Smooth muscle cell (in vitro differentiated cells): ENCODE data around the gene CTXN1. TPM values are rescaled to one million over a fixed set of nuclear protein-coding genes. Genes with fewer than 3 reads are reported as not detected.
A peak's percentile ranks its signal among the peaks of the same experiment; 100 is the strongest.

Source experiments
- DNase-seq: peaks from one replicate; lab custom pipeline; 2025; ENCODE audit not compliant: unreplicated experiment; lab: John Stamatoyannopoulos, UW
- H2AFZ ChIP-seq: fragments of 200-600 bp; sonication (generic); 2 replicates; pipeline ENCODE4 v1.6.0; 2016; ENCODE audit warnings: antibody characterized with exemption, low read depth, mild to moderate bottlenecking
- H3F3A ChIP-seq: fragments of 200-600 bp; sonication (generic); 2 replicates; pipeline ENCODE4 v1.6.0; 2017; ENCODE audit warnings: antibody characterized with exemption, low read depth
- H3K27ac ChIP-seq: fragments of 200-600 bp; sonication (generic); 2 replicates; pipeline ENCODE4 v1.5.1; 2016; ENCODE audit warnings: low read depth, mild to moderate bottlenecking
- H3K27me3 ChIP-seq: fragments of 200-600 bp; sonication (generic); 2 replicates; pipeline ENCODE4 v1.6.1; 2016; ENCODE audit warnings: low read depth, mild to moderate bottlenecking
- H3K36me3 ChIP-seq: fragments of 200-600 bp; sonication (generic); 2 replicates; pipeline ENCODE4 v1.5.1; 2016; ENCODE audit warnings: low read depth
- H3K4me1 ChIP-seq: fragments of 200-600 bp; sonication (generic); 2 replicates; pipeline ENCODE4 v1.5.1; 2016; ENCODE audit warnings: low read depth
- H3K4me2 ChIP-seq: fragments of 200-600 bp; sonication (generic); 2 replicates; pipeline ENCODE4 v1.6.0; 2016; ENCODE audit warnings: mild to moderate bottlenecking
- H3K4me3 ChIP-seq: fragments of 200-600 bp; sonication (generic); 2 replicates; pipeline ENCODE4 v1.5.1; 2016; ENCODE audit warnings: mild to moderate bottlenecking
- H3K79me2 ChIP-seq: fragments of 200-600 bp; sonication (generic); 2 replicates; pipeline ENCODE4 v1.6.0; 2016; ENCODE audit warnings: low read depth, mild to moderate bottlenecking
- H3K9ac ChIP-seq: fragments of 200-600 bp; sonication (generic); 2 replicates; pipeline ENCODE4 v1.6.0; 2016; ENCODE audit warnings: low read depth
- H3K9me3 ChIP-seq: fragments of 200-600 bp; sonication (generic); replicated peaks from 2 replicates; pipeline ENCODE4 v1.5.1; 2016; ENCODE audit warnings: low read depth
- H4K20me1 ChIP-seq: fragments of 200-600 bp; sonication (generic); 2 replicates; pipeline ENCODE4 v1.6.0; 2016; ENCODE audit warnings: low read depth
- CTCF ChIP-seq: fragments of 200-600 bp; sonication (generic); IDR thresholded peaks from 2 replicates; pipeline ENCODE4 v1.5.1; 2017; ENCODE audit warnings: borderline replicate concordance, mild to moderate bottlenecking, antibody characterized with exemption; ENCODE audit not compliant: insufficient read depth, poor library complexity, severe bottlenecking
- WGBS: methylation state at CpG from one replicate; pipeline ENCODE4 v1.1.7; 2016; ENCODE audit warnings: low lambda C conversion rate; 5-methylcytosine and 5-hydroxymethylcytosine counted together
- polyA plus RNA-seq: library from polyadenylated mRNA; unstranded; fragments of >200 nt; fragmentation: Nextera tagmentation; extraction: Ambion mirVana; gene quantifications from 2 replicates; pipeline ENCODE4 v1.2.1, GENCODE V29; 2016
- total RNA-seq: library from RNA; depleted of rRNA; stranded (reverse); fragments of >200 nt; gene quantifications from 2 replicates; pipeline ENCODE4 v1.2.3, GENCODE V29; 2014

CTXN1 gene
- total and polyA plus RNA-seq, 2 experiments from 2014 or later = 4.8 to 25.4 TPM

DNA sequence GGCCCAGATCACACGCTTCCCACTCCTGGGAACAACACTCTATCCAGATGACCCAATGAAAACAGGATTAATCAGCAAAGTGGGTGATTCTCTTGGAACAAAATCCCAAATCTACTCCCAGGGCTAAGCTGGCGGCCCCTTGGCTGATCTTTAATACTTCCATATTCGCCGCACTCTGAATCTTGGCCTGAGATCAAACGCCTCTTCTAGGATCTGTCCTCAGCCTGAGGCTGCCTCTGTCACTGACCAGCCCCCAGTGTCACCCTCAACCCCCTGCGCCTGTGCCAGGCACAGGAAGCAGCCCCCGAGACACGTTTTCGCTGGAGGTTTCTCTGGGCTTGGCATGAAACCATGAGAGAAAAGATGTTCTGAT is 2.4 kb upstream of the CTXN1 start:
- H3F3A ChIP-seq = peaks cover 10% of the 10 kb centered on the region
- peak overlapping the region; percentile 66 for H3K9ac ChIP-seq
- DNase-seq = no peak
- no peak for TF ChIP-seq CTCF
- no peaks in the 10 kb centered on the region for H3K36me3 ChIP-seq
- no peaks in the 10 kb centered on the region for H3K79me2 ChIP-seq
- no peaks in the 10 kb centered on the region for H3K4me1 ChIP-seq
- no peaks in the 10 kb centered on the region for H3K9me3 ChIP-seq
- no peak overlapping the region for H3K4me3 ChIP-seq
- peaks cover 4% of the 10 kb centered on the region for H4K20me1 ChIP-seq
- H3K4me2 ChIP-seq = peak overlapping the region; percentile 44
- WGBS = 53% methylated on average over 9 of the region's 9 CpGs
- H3K27me3 ChIP-seq = no peaks in the 10 kb centered on the region
- H3K27ac ChIP-seq = peak overlapping the region; percentile 85
- H2AFZ ChIP-seq = no peak overlapping the region

GRCh38 chr19:7927605-7928333 is 1.8 kb upstream of the CTXN1 start:
- Histone ChIP-seq H3K4me1 (no peaks in the 10 kb centered on the region), H2AFZ (no peak overlapping the region), H3F3A (peaks cover 10% of the 10 kb centered on the region), H3K9me3 (no peaks in the 10 kb centered on the region), H3K4me2 (peak overlapping the region; percentile 44), H3K9ac (no peak overlapping the region), H3K4me3 (no peak overlapping the region), H3K27ac (peak overlapping the region; percentile 85), H3K27me3 (no peaks in the 10 kb centered on the region), H3K36me3 (no peaks in the 10 kb centered on the region), H4K20me1 (peaks cover 4% of the 10 kb centered on the region), H3K79me2 (no peaks in the 10 kb centered on the region)
- DNase-seq = no peak
- TF ChIP-seq CTCF = no peak
- 97% methylated on average over 23 of the region's 23 CpGs for WGBS

- 93% methylated on average over 26 of the region's 32 CpGs for WGBS
- Histone ChIP-seq H3K27ac (no peak overlapping the region), H3K4me2 (peak overlapping the region; percentile 88), H3K9me3 (no peaks in the 10 kb centered on the region), H3K9ac (no peak overlapping the region), H3K36me3 (no peaks in the 10 kb centered on the region), H3F3A (peaks cover 10% of the 10 kb centered on the region), H3K4me1 (no peaks in the 10 kb centered on the region), H3K4me3 (no peak overlapping the region), H4K20me1 (peaks cover 4% of the 10 kb centered on the region), H3K27me3 (no peaks in the 10 kb centered on the region), H2AFZ (no peak overlapping the region), H3K79me2 (no peaks in the 10 kb centered on the region)
- DNase-seq = no peak
- no peak for TF ChIP-seq CTCF
Measured at GRCh38 chr19:7926727-7927604, 1.0 kb upstream of the CTXN1 start.
